ENCODE results near the gene ADAM15.

ADAM15 gene, protein sequence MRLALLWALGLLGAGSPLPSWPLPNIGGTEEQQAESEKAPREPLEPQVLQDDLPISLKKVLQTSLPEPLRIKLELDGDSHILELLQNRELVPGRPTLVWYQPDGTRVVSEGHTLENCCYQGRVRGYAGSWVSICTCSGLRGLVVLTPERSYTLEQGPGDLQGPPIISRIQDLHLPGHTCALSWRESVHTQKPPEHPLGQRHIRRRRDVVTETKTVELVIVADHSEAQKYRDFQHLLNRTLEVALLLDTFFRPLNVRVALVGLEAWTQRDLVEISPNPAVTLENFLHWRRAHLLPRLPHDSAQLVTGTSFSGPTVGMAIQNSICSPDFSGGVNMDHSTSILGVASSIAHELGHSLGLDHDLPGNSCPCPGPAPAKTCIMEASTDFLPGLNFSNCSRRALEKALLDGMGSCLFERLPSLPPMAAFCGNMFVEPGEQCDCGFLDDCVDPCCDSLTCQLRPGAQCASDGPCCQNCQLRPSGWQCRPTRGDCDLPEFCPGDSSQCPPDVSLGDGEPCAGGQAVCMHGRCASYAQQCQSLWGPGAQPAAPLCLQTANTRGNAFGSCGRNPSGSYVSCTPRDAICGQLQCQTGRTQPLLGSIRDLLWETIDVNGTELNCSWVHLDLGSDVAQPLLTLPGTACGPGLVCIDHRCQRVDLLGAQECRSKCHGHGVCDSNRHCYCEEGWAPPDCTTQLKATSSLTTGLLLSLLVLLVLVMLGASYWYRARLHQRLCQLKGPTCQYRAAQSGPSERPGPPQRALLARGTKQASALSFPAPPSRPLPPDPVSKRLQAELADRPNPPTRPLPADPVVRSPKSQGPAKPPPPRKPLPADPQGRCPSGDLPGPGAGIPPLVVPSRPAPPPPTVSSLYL

DNA sequence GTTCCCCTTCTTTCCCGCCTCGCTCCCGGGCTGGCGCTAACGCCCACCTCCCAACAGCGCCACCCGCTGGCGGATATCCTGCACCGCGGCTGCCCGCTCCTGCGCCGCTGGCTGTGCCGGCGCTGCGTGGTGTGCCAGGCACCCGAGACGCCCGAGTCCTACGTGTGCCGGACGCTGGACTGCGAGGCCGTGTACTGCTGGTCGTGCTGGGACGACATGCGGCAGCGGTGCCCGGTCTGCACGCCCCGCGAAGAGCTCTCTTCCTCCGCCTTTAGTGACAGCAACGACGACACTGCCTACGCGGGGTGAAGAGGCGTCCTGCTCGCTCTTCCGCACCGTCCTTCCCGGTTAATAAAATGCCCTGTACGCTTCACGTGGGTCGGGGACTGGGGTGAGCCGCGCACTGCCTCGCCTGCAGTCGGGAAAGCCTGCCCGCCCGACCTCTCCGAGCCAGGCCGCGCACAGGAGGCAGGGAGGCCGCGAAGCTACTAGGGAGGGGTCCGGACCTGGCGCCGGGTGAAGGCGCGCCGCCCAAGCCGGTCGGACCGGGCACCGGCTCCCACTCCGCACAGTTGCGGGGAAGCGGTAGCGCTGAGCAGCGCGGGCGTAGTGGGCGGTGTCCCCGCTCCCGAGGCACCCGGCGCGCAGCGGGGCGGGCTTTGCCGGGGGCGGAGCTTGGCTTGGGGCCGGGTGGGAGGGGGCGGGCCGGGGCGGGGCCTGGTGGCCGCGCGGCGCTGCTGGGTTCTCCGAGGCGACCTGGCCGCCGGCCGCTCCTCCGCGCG is at the start of gene ADAM15:
TSS of gene ADAM15 (plus strand) at position 757 of the 782 bp plus-strand sequence. CDS start 71 bp downstream, outside the sequence.
- peak; percentile 11 to 87 (median 68) for DNase-seq

GRCh38 chr1:155001425-155001674 is 49.8 kb upstream of the ADAM15 start:
- DNase-seq: no peak

DNA sequence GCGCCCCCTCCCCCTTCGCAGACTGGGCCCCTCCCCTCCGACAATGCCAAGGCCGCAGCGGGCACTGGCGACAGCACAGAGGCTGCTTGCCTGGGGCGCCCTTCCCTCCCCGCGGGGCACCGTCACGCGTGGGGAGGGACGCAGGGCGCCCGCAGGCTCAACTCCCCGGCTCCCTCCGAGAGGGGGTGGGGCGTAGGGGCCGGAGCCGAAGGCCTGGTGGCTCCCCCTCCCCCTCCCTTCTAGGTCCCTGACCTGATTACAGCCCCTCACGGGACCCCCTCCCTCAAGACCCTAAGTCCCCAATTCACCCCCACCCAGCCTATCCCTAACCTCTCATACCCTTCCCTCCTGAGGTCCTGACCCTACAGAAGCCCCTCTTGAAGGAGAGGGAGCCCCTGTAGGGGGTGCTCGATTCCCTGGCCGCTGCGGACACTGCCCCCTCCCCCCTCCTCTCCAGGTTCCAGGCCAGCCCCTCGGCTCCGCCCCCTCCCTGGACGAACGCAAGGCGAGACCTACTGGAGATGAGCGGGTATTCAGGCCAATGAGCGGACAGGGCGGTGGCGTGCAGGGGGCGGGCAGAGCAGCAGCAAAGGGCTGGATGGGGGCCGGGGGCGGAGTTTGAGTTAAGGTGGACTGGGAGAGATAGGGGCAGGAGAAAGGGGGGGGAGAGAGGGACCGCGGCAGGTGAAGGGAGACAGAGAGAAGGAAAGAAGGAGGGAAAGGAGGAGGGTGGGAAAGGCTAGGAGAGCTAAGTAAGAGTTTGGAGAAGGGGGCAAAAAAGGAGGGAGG is 49.2 kb upstream of the ADAM15 start:
- peak; percentile 95 to 100 (median 98) for DNase-seq

DNA sequence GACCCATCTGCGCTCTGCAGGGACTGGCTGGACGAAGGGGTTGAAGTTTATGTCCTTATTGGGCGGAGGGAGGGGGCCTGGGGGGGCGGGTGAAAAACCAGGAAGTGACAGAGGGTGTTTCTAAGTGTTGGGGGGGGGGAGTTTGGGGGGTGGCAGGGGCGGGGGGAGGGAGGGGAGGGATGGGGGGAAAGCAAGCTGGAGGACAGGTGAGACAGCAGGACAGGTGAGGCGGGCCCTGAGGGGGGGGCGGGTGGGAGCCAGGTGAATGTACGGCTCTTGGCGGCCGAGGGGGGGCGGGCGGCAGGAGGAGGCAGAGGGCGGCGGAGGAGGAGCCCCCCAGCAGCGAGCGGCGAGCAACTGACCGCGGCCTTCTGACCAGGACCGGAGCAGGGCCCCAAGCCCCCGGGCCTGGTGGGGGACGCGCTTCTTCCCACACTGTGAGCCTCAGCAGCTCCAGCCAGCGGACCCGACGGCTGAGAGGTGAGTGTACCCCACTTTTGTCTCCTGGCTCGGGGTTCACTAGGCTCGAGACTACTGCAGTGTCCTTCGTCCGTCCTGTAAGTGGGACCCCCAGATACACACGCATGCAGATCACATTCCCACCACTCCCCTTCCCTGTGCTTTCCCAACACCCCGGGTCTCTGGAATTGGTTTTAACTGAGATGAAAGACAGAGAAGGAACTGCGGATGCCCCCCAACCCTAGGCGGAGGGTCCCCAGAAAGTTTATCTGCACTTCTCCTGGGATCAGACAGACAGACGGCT is 48.5 kb upstream of the ADAM15 start, which contains the start of gene ZBTB7B:
TSS of gene ZBTB7B (plus strand) at position 339 of the 763 bp plus-strand sequence. CDS start 11,859 bp downstream, outside the sequence.
- peak in 7 of 14 donors; percentile 50 to 91 (median 66) for DNase-seq

DNA sequence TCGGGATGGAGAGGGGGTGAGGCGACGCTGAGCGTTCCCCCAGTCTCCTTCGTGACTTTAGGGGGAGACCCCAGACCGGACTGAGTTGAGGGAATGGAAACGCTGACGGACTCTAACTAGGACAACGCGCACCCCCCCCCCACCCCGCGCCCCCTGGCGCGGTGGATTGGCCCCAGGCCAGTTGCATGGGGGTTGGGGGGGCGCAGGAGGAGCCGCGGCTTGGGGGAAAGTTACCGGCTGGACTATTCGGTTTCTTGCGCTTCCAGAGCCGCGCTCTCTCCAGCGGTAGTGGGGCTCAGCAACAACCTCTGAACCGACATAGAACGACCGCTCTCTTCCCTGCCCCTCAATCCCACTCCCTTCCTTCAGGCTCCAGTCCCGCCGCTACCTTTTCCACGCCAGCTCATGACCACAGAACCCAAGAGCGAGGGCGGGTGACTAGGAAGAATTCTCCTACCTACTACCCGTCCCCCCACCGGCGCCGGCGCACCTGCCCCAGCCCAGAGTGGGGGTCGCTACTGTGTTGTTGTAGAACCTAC is 47.8 kb upstream of the ADAM15 start:
- DNase-seq: peak in 7 of 14 donors; percentile 41 to 79 (median 64)

GRCh38 chr1:155003766-155004351 is 47.3 kb upstream of the ADAM15 start:
- peak in 12 of 14 donors; percentile 51 to 89 (median 61) for DNase-seq

GRCh38 chr1:155004352-155005075 is 46.6 kb upstream of the ADAM15 start:
- peak in 7 of 14 donors; percentile 48 to 81 (median 65) for DNase-seq

- peak in 11 of 14 donors; percentile 53 to 83 (median 71) for DNase-seq
Measured at GRCh38 chr1:155005076-155006011, 45.8 kb upstream of the ADAM15 start.

- peak in 7 of 14 donors; percentile 31 to 71 (median 52) for DNase-seq
Measured at GRCh38 chr1:155006601-155007101, 44.5 kb upstream of the ADAM15 start.

GRCh38 chr1:155007251-155007828 is 43.8 kb upstream of the ADAM15 start:
- DNase-seq: peak in 9 of 14 donors; percentile 25 to 77 (median 52)

- DNase-seq: peak in 8 of 14 donors; percentile 22 to 67 (median 50)
Measured at GRCh38 chr1:155008015-155008941, 42.8 kb upstream of the ADAM15 start.

- peak in 2 of 14 donors; percentile 16 to 34 for DNase-seq
Measured at GRCh38 chr1:155009221-155009711, 41.9 kb upstream of the ADAM15 start.

- DNase-seq: no peak
Measured at GRCh38 chr1:155009742-155010141, 41.4 kb upstream of the ADAM15 start.

DNA sequence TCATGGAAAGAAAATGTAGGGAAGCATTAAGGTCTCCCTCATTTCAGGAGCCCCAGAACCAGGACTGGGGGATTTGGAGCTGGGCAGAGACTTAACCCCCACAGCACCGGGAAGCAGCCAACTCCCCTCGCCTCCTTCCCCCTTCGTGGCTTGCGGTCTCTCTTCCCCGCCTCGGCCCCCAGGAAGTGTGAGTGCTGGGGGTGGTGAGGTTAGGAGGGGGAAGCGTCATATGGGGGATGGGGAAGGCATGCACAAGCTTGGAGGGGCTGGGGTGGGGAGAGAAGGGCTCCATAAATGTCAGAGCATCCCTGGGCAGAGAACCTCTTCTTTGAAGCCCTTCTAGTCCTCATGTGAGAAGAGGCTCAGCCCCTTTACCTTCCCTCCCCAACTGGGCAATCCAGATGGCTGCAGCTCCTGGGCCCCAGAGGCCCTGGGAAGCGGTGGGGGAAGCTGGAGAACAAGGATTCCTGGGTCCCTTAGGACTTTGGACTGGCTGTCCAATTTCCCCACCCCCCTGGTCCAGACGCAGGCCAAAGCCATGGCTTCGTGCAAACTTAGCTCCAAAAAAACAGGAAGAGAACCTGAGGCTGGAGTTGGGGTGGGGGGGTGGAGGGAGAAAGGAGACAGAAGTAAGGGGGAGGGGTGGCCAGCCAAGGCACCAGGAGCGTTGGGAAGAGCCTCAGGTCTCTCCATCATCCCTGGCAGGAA is 40.8 kb upstream of the ADAM15 start:
- peak in 2 of 14 donors; percentile 16 to 31 for DNase-seq

- DNase-seq: no peak
Measured at GRCh38 chr1:155011004-155011416, 40.1 kb upstream of the ADAM15 start.

Data from C1 segment of cervical spinal cord (tissue), 14 donors.